Nucleus accumbens (tissue), 56 donors: ENCODE measurements around the gene SLC46A3.
"Not testable (repeated sequence)": the region's sequence is repeated elsewhere in the genome, so short reads cannot be mapped to it uniquely, and the experiment has no call there.

Source experiments
- DNase-seq, 56 donors: peaks; one replicate each; lab custom pipeline; 2025; lab: John Stamatoyannopoulos, UW

Gene SLC46A3

GRCh38 chr13:28718543-28719226 lies at the start of gene SLC46A3:
TSS of gene SLC46A3 (minus strand) at chr13:28718970. CDS start at chr13:28717998, 972 bp downstream.
- peak; percentile 80 to 99 (median 97) for DNase-seq

- no peak for DNase-seq
Measured at GRCh38 chr13:28763887-28764286, 45.1 kb upstream of the SLC46A3 start.

- no peak for DNase-seq
Measured at GRCh38 chr13:28761586-28761985, 42.8 kb upstream of the SLC46A3 start.

- no peak for DNase-seq
Measured at GRCh38 chr13:28755546-28755870, 36.7 kb upstream of the SLC46A3 start.

GRCh38 chr13:28754698-28755545 lies 36.2 kb upstream of the SLC46A3 start:
- no peak for DNase-seq

- no peak for DNase-seq
Measured at GRCh38 chr13:28753946-28754345, 35.2 kb upstream of the SLC46A3 start.

GRCh38 chr13:28753208-28753892 lies 34.6 kb upstream of the SLC46A3 start:
- DNase-seq = no peak

GRCh38 chr13:28751175-28751960 lies 32.6 kb upstream of the SLC46A3 start:
- no peak for DNase-seq

GRCh38 chr13:28750187-28751045 lies 31.6 kb upstream of the SLC46A3 start:
- no peak for DNase-seq

- no peak for DNase-seq
Measured at GRCh38 chr13:28747851-28748250, 29.1 kb upstream of the SLC46A3 start.

- no peak for DNase-seq
Measured at GRCh38 chr13:28746287-28746612, 27.5 kb upstream of the SLC46A3 start.

- peak in 1 of 56 donors; percentile 8 for DNase-seq
Measured at GRCh38 chr13:28744656-28745055, 25.9 kb upstream of the SLC46A3 start.

GRCh38 chr13:28744091-28744536 lies 25.3 kb upstream of the SLC46A3 start:
- DNase-seq = peak in 1 of 56 donors; percentile 11

GRCh38 chr13:28743499-28744083 lies 24.8 kb upstream of the SLC46A3 start:
- no peak for DNase-seq

GRCh38 chr13:28743020-28743419 lies 24.2 kb upstream of the SLC46A3 start:
- no peak for DNase-seq

GRCh38 chr13:28742445-28742844 lies 23.7 kb upstream of the SLC46A3 start:
- not testable (repeated sequence) for DNase-seq

GRCh38 chr13:28741084-28741491 lies 22.3 kb upstream of the SLC46A3 start:
- no peak for DNase-seq

- no peak for DNase-seq
Measured at GRCh38 chr13:28739376-28739775, 20.6 kb upstream of the SLC46A3 start.

GRCh38 chr13:28735481-28736029 lies 16.8 kb upstream of the SLC46A3 start:
- DNase-seq = no peak
